Upper lobe of left lung (tissue), 4 donors: ENCODE measurements around the gene SSNA1.

Experiments used
- EP300 ChIP-seq, 4 donors: sonication (generic); formaldehyde crosslinking; IDR thresholded peaks; one replicate each; pipeline ENCODE4 v1.5.1; 2017; ENCODE audit warnings: antibody characterized with exemption in 4 of 4, control low read depth in 2 of 4
- POLR2A ChIP-seq, 4 donors: fragments of 450-650 bp; IDR thresholded peaks; one replicate each; pipeline ENCODE4 v1.5.1; 2016 to 2017; ENCODE audit warnings: antibody characterized with exemption in 4 of 4, mild to moderate bottlenecking in 2 of 4
- TF ChIP-seq, protein P1 (sequence below), 6 experiments: fragments of 450-650 bp in 4 of 6; fragments of 200-600 bp in 2 of 6; sonication (generic) in 2 of 6; IDR thresholded peaks; one replicate each; pipeline ENCODE4 v1.5.1; 2016 to 2019; ENCODE audit warnings: antibody characterized with exemption in 6 of 6

- TF ChIP-seq, protein P1, sequence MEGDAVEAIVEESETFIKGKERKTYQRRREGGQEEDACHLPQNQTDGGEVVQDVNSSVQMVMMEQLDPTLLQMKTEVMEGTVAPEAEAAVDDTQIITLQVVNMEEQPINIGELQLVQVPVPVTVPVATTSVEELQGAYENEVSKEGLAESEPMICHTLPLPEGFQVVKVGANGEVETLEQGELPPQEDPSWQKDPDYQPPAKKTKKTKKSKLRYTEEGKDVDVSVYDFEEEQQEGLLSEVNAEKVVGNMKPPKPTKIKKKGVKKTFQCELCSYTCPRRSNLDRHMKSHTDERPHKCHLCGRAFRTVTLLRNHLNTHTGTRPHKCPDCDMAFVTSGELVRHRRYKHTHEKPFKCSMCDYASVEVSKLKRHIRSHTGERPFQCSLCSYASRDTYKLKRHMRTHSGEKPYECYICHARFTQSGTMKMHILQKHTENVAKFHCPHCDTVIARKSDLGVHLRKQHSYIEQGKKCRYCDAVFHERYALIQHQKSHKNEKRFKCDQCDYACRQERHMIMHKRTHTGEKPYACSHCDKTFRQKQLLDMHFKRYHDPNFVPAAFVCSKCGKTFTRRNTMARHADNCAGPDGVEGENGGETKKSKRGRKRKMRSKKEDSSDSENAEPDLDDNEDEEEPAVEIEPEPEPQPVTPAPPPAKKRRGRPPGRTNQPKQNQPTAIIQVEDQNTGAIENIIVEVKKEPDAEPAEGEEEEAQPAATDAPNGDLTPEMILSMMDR (IDR thresholded peaks at IDR 0.05): no peak
- no peak for TF ChIP-seq EP300 (IDR thresholded peaks at IDR 0.05)
- TF ChIP-seq POLR2A (IDR thresholded peaks at IDR 0.05): no peak
Observed at GRCh38 chr9:137227853-137228505, 39.5 kb downstream of the SSNA1 start.
